HG02870 (cell line): ENCODE data around the gene ANKFN1.

Experiments
- ATAC-seq: cut with Tn5 transposase; IDR thresholded peaks from one replicate; pipeline ENCODE4 v1.9.1; 2021; ENCODE audit warnings: mild to moderate bottlenecking, moderate library complexity; ENCODE audit not compliant: unreplicated experiment

ANKFN1 gene

DNA sequence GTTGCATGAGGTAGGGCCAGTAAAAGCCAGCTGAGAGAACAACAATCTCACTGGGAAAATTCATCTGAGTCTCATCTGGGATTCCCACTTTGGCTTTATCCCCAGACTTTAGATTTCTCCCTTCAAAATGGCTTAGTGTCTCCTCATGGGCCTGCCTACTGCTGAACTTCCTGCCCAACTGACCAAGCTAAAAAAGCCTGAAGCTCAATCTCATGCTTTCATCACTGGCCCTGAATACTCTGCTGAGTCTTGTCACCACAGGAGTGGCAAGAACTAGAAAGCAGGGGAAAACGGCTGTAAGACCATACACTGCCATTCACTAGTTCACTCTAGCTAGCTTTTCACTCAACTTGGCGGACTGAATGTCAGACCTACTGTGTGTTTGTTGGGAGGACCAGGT is 343.9 kb downstream of the ANKFN1 start:
- no peak for ATAC-seq

DNA sequence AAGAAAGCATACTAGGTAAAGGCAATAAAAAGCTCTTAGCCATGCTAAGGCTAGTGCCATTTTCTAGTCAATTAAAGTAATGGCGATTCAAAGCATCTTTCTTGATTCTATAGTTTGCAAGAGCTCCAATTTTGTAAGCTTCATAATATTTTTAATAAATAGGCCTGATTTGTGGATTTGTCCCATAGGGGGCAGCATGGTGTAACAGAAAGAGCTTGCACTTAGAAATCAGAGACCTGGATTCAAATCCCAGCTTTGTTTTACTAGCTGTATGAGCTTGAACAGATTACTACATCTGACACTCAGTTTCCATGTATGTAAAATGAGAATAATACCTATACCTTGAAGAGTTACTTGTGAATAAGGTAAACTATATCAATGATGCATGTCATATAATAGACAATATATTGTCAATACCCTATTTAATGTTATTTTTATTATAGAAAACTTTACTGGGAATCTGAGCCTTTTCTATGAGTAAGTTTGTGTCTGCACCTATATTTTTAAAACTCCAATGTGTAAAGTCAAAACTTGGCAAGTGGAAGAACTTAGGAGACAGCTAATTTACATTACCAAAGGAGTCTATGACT is 346.6 kb downstream of the ANKFN1 start:
- no peak for ATAC-seq

DNA sequence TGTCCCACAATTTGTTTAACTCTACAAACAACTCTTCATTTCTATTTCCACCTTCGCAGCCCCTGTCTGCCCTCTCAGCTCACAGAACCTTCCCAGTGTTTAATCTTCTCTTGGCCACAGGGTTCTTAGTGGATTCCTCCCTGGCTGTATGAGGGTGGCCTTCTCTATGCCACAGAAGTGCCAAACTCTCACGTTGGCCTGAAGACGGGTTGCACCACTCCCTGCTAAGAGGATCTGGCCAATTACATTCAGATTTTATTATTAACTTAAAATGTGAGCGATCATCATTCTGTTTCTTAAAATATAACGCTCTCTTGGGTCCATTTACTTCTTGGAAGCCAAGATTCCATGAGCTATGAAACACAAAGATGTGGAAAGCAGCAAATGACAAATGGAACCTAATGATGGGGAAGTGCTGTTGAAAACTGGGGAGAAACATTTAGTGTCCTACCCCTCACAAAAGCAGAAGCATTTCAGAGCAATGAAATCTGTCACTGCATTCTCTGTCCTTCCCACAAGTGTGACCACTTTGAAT is 348.9 kb downstream of the ANKFN1 start:
- ATAC-seq = no peak

DNA sequence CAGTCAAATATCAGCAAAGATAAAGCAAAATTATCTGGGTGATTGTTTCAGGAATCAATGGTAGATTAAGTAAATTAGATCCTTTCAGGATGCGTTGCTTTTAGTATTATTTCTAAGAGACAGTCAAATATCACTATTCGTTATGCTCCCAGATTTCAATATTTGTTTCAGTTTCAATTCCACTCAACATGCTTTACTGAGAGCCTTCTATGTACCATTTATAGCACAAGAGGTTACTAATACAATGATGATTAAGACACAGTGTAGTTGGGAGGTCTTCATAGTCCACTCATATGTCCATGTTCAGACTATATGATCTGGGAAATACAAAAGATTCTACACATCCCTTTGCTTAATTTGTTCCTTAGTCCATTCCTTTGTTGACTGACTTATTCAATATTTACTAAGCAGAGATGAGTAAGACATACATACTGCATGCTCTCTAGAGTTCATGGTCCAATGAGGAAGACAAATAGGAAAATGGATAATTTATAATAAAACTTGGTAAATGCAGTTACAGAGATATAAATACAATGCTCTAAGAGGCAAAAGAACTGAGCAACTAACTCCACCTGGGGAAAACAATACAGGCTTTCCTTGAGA is 352.0 kb downstream of the ANKFN1 start:
- ATAC-seq = no peak

DNA sequence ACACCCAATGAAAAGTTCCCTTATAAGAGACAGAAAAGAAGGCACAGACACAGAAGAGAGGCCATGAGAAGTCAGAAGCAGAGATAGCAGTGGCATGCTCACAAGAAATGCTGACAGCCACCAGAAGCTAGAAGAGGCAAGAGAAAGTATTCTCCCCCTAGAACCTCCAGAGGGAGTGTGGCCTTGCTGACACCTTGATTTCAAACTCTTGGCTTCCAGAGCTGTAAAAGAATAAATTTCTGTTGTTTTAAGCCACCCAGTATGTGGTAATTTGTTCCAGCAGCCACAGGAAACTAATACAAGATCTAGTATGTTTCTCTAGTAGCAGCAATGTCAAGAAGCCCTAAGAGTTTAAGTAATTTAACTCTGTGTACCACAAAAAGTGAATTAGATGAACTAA is 353.1 kb downstream of the ANKFN1 start:
- no peak for ATAC-seq

DNA sequence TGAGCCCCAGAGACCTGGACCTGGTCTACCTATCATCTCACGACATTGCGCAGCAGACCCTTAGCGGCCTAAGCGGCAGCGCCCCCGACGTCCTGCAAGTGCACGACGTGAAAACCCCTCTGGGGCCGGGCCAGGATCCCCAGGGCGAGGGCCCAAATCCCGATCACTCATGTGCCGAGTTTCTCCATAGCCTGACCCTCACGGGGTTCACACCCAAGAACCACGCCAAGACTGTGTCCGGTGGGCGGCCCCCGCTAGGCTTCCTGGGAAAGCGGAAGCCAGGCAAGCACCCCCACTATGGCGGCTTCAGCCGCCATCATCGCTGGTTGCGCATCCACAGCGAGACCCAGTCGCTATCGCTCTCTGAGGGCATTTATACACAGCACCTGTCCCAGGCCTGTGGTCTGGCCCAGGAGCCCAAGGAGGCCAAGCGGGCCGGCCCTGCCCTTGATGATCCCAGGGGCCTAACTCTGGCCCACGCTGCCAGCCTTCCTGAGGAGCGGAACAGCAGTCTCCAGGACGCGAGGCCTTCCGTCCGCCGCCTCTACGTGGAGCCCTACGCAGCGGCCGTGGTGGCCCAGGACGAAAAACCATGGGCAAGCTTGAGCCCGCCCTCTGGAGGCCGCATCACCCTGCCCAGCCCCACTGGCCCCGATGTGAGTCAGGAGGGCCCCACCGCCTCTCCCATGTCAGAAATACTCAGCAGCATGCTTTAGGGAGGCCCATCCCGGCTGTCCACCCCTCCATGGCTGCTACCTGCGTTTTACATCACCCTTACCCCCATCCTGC is 357.5 kb downstream of the ANKFN1 start:
- no peak for ATAC-seq

DNA sequence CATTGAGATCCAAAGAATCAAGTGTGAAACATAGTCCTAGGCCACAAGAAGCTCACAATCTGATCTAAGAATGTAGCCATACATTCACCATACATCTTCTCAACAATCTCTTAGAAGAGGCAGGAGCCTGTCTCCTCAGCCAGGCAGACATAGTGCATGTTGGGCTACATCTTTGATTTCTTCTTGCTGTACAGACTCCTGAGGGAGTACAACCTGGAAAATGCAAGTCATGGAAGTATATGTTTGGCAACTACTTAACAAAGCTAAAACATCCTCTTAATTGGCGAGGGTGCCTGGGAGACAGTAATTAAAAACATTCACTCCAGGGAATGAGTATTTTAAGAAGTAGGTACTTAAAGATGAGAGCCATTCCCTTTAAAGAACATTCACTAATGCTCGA is 361.0 kb downstream of the ANKFN1 start:
- no peak for ATAC-seq

DNA sequence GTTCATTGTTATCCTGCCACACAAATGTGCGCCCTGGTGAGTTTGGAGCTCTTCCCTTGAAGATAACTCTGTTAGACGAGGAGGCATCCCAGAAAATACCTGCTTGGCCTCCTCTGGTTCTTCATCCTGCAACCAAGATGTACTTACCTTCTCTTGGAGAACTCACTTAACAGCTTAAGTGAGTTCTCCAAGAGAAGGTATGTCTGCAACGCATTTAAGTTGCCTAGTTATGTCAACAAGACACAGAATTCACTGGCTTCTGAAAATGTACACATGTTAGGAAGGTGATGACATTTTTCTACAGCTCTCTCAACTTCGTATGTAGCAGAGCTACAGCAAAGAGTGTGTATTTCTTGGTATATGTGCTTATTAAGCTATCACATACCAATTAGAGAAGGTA is 361.6 kb downstream of the ANKFN1 start:
- no peak for ATAC-seq

DNA sequence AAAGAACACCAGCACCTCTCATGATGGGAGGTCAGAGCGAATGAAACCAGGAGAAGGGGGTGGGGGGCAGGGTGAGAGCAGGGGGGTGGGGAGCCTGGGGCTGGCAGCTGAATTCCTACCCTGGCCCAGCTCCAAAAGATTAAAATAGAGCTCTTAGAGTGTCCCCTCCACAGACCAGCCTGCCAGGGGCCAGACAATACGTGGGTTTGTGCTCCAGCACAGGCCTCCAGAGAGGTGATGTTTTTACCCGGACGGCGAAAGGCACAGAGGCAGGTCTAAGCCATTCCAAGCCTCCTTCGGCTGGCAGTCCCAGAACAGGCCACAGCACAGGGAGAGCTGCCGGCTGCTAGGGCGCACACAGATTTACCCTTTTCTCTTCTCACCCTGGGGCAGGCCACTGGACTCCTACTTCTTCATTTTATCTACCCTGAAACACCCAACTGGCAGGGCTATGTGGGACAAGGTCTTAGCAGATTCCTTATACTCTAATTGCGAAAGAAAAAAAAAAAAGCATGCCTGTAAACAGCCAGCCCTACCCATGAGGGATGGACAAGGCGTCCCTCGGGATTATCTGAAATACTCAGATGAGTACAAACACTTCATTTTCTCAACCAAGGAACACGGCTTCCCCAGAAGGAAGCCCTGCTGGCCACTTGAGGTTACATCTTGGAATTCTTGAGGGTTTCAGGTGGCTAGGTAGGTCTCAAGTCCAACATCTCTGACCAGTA is 368.3 kb downstream of the ANKFN1 start:
- ATAC-seq = no peak

DNA sequence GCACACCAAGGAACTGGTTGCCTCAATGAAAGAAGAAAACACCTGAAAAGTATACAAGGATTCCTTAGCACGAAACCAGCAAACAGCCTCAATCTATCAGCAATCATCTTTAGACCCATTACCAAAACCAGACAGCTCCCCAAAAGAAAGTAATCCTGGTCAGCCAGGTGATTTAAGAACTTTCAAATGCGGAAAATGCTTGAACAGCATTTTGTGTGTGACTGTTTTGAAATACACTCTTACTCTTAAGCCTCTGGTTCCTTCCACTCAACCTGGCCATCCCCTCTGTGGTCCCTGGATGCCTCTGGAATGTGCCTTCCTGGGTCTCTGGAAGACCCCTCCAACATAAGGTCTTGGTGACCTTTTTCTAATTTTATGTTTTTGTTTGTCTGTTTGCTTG is 369.8 kb downstream of the ANKFN1 start:
- no peak for ATAC-seq

DNA sequence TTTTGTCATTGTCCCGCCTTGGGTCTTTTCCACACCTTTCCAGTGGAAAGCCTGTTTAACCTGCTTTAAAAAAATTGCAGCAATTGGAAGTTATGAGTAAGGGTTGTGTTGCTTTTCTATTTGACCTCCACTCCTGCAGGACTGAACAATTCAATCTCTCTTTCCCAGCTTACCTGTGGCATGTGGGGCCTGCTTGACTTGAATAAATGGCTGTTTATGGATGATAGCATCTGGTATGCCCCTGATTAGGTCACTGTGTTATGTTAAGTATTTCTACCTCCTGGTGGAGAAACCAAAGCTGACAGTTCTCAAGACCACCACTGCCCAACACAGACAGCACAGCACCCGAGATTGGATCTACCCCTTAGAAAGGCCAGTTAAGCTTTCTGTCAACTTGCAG is 375.4 kb downstream of the ANKFN1 start:
- no peak for ATAC-seq

DNA sequence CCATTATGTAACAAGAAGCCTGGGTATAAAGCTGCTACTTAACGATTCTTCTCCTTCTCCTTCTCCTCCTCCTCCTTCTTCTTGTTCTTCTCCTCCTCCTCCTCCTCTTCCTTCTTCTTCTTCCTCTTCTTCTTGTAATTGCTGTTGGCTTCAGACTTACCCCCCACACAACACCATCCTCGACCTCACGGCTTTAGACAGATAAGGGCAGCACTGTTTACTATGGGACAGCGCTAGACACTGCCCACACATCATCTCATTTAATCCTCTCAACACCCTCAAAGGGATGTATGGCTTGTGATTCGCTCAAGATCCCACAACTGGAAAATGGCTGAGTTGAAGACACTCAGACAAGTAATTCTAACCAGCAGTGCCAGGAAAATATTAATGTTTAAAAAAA is 379.7 kb downstream of the ANKFN1 start:
- no peak for ATAC-seq

DNA sequence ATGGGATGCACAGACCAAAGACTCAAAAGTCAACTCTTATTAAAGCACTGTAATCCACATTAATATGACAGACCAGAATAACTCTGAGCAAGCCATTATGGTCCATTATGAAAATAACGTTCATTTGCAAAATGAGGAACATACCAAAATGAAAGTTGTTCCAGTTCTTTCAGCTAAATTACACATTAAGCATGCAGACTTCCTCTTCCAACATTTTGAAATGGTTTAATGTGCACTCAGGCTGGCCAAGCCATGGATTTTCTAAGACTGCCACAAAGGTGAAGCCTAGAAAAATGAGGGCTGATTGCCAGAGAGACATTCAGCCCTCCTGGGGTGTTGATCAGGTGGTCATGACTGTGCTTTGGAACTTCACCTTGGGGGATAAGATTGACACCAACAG is 383.5 kb downstream of the ANKFN1 start:
- no peak for ATAC-seq

DNA sequence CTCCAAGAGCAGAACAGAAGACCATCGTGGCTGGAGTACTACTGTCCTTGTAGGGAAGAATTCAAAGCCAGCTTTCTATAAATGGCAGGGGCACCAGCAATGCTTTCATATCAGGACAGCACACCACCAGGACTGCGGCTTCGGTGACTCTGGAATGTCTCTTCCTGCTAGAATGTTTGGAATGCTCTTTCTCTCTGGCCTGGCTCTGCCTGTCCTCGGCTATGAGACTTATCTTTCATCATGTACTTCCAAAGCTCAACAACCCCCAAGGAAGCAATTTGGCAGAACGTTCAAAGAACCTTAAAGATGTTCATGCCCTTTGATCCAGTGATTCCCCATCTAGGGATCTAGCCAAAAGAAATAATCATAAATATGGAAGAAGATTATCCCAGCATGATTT is 387.6 kb downstream of the ANKFN1 start:
- ATAC-seq = no peak

DNA sequence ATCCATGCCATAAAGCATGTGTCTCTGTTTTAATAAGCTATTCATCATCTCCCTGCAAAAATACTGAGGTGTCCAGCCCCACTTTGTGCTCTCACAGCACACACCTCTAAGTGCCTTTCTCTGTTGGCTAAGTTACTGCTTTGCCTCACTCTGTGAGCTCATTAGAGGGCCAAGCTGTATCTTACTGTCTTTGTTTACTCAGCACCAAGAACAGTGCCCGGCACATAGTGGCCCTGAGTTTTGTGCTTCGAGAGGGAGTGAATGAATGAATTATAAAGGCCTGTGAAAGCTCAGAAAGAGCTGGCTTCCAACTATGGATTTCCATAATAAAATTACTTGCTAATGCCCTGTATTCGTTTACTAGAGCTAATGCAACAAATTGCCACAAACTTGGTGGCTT is 390.0 kb downstream of the ANKFN1 start:
- ATAC-seq = no peak

DNA sequence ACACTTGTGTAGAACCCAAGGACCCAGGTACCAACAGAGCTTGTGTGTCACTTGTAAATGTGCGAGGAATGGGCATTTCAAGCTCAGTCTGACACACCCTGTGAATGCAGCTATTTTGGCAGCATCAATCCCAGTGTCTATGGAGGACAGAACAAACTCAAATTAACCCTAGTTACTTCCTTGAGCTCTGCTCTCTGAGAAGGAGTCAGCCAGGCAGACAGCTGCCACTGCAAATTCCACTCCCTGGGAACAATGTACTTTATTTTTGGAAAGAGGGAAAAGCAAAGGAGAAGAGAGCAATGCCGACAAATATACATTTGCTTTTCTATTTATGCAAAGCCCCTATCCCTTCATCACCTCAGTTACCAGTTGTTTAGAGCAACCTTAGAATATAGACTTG is 391.8 kb downstream of the ANKFN1 start:
- ATAC-seq = no peak

DNA sequence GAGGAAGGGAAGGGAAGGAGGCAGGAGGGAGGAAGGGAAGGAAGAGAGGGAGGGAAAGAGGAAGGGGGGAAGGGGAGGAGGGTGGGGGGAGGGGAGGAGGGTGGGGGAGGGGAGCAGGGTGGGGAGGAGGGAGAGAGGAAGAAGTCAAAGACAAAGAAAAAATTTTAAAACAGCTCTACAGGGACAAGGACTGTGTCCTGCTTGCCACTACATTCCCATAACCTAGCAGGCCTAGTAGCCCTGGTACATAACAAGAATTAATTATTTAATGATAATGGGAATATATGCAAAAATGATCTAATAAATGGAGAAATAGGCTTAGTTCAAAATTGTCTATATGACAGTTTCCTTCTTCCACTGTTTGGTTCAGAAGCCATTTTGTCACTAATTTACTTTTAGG is 392.7 kb downstream of the ANKFN1 start:
- ATAC-seq = no peak

DNA sequence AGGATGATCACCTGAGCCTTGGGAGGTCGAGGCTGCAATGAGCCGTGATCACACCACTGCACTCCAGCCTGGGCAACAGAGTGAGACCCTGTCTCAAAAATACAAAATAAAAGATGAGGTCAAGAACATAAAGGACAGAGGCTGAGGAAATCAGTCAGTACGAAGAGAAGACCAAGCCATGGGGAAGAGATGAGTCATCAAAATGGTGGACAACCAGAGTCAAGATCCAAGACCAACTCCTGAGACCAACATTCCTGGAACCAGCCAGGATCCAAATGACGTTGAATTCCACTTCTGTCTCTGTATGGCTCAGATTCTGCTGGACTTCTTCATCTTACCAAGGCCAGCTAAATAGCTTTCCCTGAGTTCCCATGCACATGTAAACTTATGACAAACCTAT is 395.4 kb downstream of the ANKFN1 start:
- no peak for ATAC-seq

DNA sequence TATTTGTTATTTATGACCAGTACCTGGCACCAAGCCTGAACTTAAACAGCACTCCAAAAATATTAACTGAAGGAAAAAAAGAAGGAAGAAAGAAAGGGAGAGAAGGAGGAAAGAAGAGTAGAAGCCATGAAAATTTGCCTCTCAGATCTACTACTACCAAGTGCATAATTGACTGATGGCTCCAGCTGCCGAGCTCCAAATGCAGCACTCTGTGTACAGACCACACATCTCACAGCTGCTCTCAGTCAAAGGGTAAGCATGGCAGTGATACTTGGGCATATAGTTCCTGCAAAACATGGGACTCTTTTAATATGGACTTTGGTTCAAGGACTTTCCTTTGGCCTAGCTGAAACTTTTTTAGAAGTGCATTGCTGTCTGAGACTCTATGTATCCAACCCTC is 396.2 kb downstream of the ANKFN1 start:
- no peak for ATAC-seq

DNA sequence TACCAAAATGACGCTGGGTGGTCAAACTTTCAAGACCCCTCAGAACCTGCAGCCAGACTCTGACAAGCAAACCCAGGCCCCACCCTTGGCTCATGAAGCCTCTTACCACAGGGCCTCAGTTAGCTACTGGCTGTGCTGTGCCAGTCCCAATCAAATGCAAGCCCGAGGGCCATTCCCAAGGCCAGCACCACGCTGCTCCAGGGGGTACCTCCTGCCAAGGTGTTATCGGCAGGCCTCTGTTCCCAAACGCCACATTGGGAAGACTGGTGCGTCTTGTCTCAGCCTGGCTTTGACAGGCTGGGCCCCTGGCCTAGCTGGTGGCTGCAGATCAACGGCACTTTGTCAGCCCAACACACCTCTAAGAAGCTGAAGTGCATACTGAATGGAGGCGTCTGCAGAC is 404.4 kb downstream of the ANKFN1 start:
- no peak for ATAC-seq

DNA sequence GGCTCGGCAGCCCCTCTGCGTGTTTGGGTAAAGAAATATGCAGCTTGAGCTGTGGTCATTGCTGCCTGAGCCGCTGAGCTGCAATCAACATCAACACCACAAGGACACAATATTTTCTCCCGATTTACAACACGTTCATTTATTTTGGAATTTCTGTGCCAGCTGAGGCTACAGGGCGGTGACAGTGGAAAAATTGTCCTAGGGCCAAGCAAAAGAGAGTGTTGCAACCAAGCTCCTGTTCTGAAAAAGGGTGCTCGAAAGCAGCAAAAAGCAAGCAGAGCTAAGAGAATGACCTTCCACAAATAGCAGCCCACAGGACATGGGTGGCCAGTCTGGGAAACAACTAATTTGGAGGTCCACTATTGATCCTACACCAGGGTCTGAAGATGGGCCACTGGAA is 404.8 kb downstream of the ANKFN1 start:
- no peak for ATAC-seq
